Esophagus squamous epithelium (tissue), 4 donors: ENCODE measurements around the gene MICALL2.

ENCODE experiments used
- CTCF ChIP-seq, 6 experiments: fragments of 450-650 bp in 4 of 6; fragments of 200-600 bp in 2 of 6; sonication (generic) in 2 of 6; IDR thresholded peaks; one replicate each; pipeline ENCODE4 v1.5.1; 2016 to 2019; ENCODE audit warnings: antibody characterized with exemption in 6 of 6, mild to moderate bottlenecking in 4 of 6, moderate library complexity in 4 of 6
- POLR2A ChIP-seq, 4 donors: fragments of 450-650 bp; IDR thresholded peaks; one replicate each; pipeline ENCODE4 v1.6.1; 2017; ENCODE audit warnings: antibody characterized with exemption in 4 of 4, mild to moderate bottlenecking in 4 of 4, moderate library complexity in 3 of 4

DNA sequence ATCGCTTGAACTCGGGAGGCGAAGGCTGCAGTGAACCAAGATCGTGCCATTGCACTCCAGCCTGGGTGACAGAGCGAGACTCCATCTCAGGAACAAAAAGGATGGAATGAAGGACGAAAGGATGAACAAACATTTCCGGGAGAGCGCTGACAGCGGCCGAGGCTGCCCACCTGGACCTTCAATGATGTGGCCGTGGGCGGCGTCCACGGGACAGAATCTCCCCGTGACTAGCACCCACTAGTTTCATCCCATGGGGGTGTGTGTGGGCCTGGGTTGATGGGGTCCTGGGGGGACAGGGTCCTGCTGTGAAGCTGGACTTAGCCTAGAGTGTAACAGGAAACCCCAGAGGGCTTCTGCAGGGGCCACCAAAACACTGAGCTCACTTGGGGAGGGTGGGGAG lies 32.8 kb downstream of the MICALL2 start:
- TF ChIP-seq POLR2A (IDR thresholded peaks at IDR 0.05), result no peak
- TF ChIP-seq CTCF (IDR thresholded peaks at IDR 0.05), result no peak
